SK-N-SH (cell line): ENCODE data around the gene ASIC3. TPM values are rescaled to one million over a fixed set of nuclear protein-coding genes. Genes with fewer than 3 reads are reported as not detected.
A peak's percentile ranks its signal among the peaks of the same experiment; 100 is the strongest.

Experiments used
- CTCF ChIA-PET: fragments of 300-600, 350-600 bp; formaldehyde crosslinking; extraction: SDS; loops from one replicate; lab custom pipeline; 2021; lab: Yijun Ruan, JAX
- POLR2A ChIA-PET: fragments of 350-600 bp; sonication (Branson Sonifier 250); formaldehyde crosslinking; extraction: SDS; loops from one replicate; lab custom pipeline; 2020; ENCODE audit warnings: antibody characterized with exemption, inconsistent platforms; lab: Yijun Ruan, JAX
- DNase-seq: peaks from one replicate; pipeline ENCODE4 v3.0.0; 2012
- H2AFZ ChIP-seq: fragments of 200-600 bp; sonication (generic); 2 replicates; pipeline ENCODE4 v1.8.1; 2016; ENCODE audit warnings: antibody characterized with exemption, mild to moderate bottlenecking, low read depth
- H3F3A ChIP-seq: fragments of 200-600 bp; sonication (generic); replicated peaks from 2 replicates; pipeline ENCODE3; 2016; ENCODE audit warnings: antibody characterized with exemption, mild to moderate bottlenecking; ENCODE audit not compliant: insufficient read depth
- H3K27ac ChIP-seq, 2 experiments: fragments of 200-500 bp in 1 of 2; fragments of 200-600 bp in 1 of 2; sonication (Bioruptor generic) in 1 of 2; sonication (generic), shearing (Covaris generic) in 1 of 2; 2 replicates each; pipeline versions ENCODE4 v1.5.1 to v1.6.1; 2014 to 2016; ENCODE audit warnings: low read depth in 2 of 2, inconsistent platforms in 1 of 2, low read length in 1 of 2, mild to moderate bottlenecking in 1 of 2, mixed read lengths in 1 of 2
- H3K27me3 ChIP-seq: fragments of 200-600 bp; sonication (generic), shearing (Covaris generic); 2 replicates; pipeline ENCODE4 v1.6.1; 2016; ENCODE audit warnings: mixed run types; ENCODE audit not compliant: insufficient read depth
- H3K36me3 ChIP-seq, 2 experiments: fragments of 200-500 bp in 1 of 2; fragments of 200-600 bp in 1 of 2; sonication (Bioruptor generic) in 1 of 2; sonication (generic) in 1 of 2; replicated peaks in 1 of 2; 2 replicates each; pipeline versions ENCODE3 to v1.5.1; 2014 to 2016; ENCODE audit warnings: low read length in 1 of 2, mild to moderate bottlenecking in 1 of 2; ENCODE audit not compliant: insufficient read depth in 2 of 2, control insufficient read depth in 1 of 2
- H3K4me1 ChIP-seq, 2 experiments: fragments of 200-500 bp in 1 of 2; fragments of 200-600 bp in 1 of 2; sonication (Bioruptor generic) in 1 of 2; sonication (generic), shearing (Covaris generic) in 1 of 2; 2 replicates each; pipeline versions ENCODE4 v1.5.1 to v1.6.1; 2014 to 2016; ENCODE audit warnings: low read depth in 1 of 2, low read length in 1 of 2, mixed run types in 1 of 2; ENCODE audit not compliant: insufficient read depth in 2 of 2, control insufficient read depth in 1 of 2
- H3K4me2 ChIP-seq: fragments of 200-600 bp; sonication (generic), shearing (Covaris generic); 2 replicates; pipeline ENCODE4 v1.6.1; 2017; ENCODE audit warnings: mixed run types
- H3K4me3 ChIP-seq, 2 experiments: fragments of 200-500 bp in 1 of 2; fragments of 200-600 bp in 1 of 2; sonication (Bioruptor generic) in 1 of 2; sonication (generic), shearing (Covaris generic) in 1 of 2; 2 replicates each; pipeline versions ENCODE4 v1.5.1 to v1.8.1; 2014 to 2016; ENCODE audit warnings: low read depth in 2 of 2, inconsistent platforms in 1 of 2, low read length in 1 of 2, mild to moderate bottlenecking in 1 of 2, mixed read lengths in 1 of 2, moderate library complexity in 1 of 2
- H3K79me2 ChIP-seq: fragments of 200-600 bp; sonication (generic); 2 replicates; pipeline ENCODE4 v1.8.1; 2017; ENCODE audit warnings: mild to moderate bottlenecking; ENCODE audit not compliant: insufficient read depth
- H3K9ac ChIP-seq: fragments of 200-600 bp; sonication (generic); 2 replicates; pipeline ENCODE4 v1.6.1; 2017; ENCODE audit warnings: mixed run types
- H3K9me2 ChIP-seq: fragments of 200-600 bp; sonication (generic); 2 replicates; pipeline ENCODE4 v1.6.1; 2017; ENCODE audit warnings: mixed run types
- H3K9me3 ChIP-seq: fragments of 200-600 bp; sonication (generic); 2 replicates; pipeline ENCODE4 v1.6.1; 2017; ENCODE audit warnings: mixed run types, mild to moderate bottlenecking, moderate library complexity
- H4K20me1 ChIP-seq: fragments of 200-600 bp; sonication (generic); 2 replicates; pipeline ENCODE4 v1.6.1; 2017; ENCODE audit warnings: mild to moderate bottlenecking, mixed run types; ENCODE audit not compliant: insufficient read depth
- CHD2 ChIP-seq: fragments of 150-350 bp; IDR thresholded peaks from 2 replicates; pipeline ENCODE4 v1.6.1; 2018; ENCODE audit warnings: low read length; ENCODE audit not compliant: partially characterized antibody
- ELF1 ChIP-seq: IDR thresholded peaks from 2 replicates; pipeline ENCODE4 v1.4.0; 2012
- EZH2phosphoT487 ChIP-seq: fragments of 200-600 bp; sonication (generic); IDR thresholded peaks from 2 replicates; pipeline ENCODE4 v1.6.1; 2017; ENCODE audit warnings: low read depth, mixed run types, mild to moderate bottlenecking, antibody characterized with exemption, moderate library complexity, borderline replicate concordance
- GABPA ChIP-seq: IDR thresholded peaks from 2 replicates; pipeline ENCODE4 v1.4.0; 2012; ENCODE audit warnings: low read depth, mild to moderate bottlenecking
- GATA2 ChIP-seq: sonication (generic); formaldehyde crosslinking; IDR thresholded peaks from 2 replicates; pipeline ENCODE4 v1.5.0; 2020; ENCODE audit warnings: mild to moderate bottlenecking, missing genetic modification reagents
- NFIC ChIP-seq: IDR thresholded peaks from 2 replicates; pipeline ENCODE4 v1.4.0; 2012; ENCODE audit warnings: borderline replicate concordance
- POLR2AphosphoS5 ChIP-seq: IDR thresholded peaks from 2 replicates; pipeline ENCODE4 v1.6.1; 2012; ENCODE audit warnings: low read depth, low read length
- RAD21 ChIP-seq: IDR thresholded peaks from 2 replicates; pipeline ENCODE4 v1.6.1; 2012; ENCODE audit warnings: mild to moderate bottlenecking, low read length
- RCOR1 ChIP-seq: fragments of 150-350 bp; IDR thresholded peaks from 2 replicates; pipeline ENCODE4 v1.6.1; 2017; ENCODE audit warnings: antibody characterized with exemption, low read length
- TAF1 ChIP-seq: IDR thresholded peaks from 2 replicates; pipeline ENCODE4 v1.6.1; 2012; ENCODE audit warnings: low read depth, mild to moderate bottlenecking, low read length, moderate library complexity, borderline replicate concordance
- TEAD4 ChIP-seq: IDR thresholded peaks from 2 replicates; pipeline ENCODE4 v1.4.0; 2012; ENCODE audit warnings: mild to moderate bottlenecking, borderline replicate concordance; ENCODE audit not compliant: insufficient read depth
- USF1 ChIP-seq: IDR thresholded peaks from 2 replicates; pipeline ENCODE4 v1.4.0; 2012; ENCODE audit warnings: low read depth, borderline replicate concordance
- WGBS: methylation state at CpG from one replicate; pipeline ENCODE4 v1.1.6; 2017; ENCODE audit warnings: low lambda C conversion rate; 5-methylcytosine and 5-hydroxymethylcytosine counted together
- polyA plus RNA-seq, 3 experiments: library from polyadenylated mRNA; depleted of rRNA; stranded (reverse); fragments of >200 nt; gene quantifications; 2 replicates each; pipeline ENCODE4 v1.2.3, GENCODE V29; 2012
- TF ChIP-seq, protein P1 (sequence below): IDR thresholded peaks from 2 replicates; pipeline ENCODE4 v1.4.0; 2012; ENCODE audit warnings: low read depth, borderline replicate concordance

ASIC3 gene
- polyA plus RNA-seq, 1 of the 3 experiments (the other 2 are of a cell fraction): 4.5 TPM

DNA sequence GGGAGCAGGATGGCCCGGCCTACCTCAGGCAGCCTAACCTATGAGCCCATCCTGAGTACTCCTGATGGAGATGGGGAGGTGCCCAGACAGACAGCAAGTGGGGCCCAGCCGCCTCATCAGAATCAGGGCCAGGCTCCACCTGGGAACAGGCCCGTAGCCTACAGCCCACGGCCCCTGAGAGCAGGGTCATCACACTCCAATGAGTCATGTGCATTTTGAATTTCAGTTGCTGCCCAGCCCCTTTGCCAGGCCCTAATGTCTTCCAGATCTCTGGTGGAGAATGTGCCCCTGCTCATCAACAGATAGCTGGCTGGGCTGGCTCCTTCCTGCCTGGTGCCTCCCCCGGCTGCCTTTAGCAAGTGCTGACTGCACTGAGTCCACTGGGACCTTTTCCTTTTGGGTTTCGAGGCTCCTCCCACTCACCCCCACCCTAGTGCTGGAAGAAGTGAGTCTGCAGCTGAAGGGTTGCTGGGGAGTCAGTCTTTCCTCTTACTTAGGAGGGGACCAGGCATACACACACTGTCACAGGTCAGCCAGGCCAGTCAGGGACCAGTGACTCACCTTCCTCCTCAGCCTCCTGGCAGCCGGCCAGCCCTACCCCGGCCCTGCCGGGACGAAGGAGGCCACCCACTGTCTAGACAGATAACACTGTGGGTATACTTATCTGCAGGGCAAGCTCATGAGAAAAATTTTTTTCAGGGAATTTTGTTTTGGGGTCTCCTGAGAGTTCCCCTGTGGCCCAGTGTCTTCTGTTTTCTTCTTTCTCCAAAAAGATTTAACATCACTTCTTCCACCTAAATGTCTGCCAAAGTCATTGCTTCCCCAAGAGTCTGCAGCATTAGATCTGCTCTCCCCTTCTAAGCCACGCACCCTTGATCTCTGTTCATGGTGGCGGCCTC, 9.1 kb upstream of the ASIC3 start (continued):
- TF ChIP-seq, protein P1, sequence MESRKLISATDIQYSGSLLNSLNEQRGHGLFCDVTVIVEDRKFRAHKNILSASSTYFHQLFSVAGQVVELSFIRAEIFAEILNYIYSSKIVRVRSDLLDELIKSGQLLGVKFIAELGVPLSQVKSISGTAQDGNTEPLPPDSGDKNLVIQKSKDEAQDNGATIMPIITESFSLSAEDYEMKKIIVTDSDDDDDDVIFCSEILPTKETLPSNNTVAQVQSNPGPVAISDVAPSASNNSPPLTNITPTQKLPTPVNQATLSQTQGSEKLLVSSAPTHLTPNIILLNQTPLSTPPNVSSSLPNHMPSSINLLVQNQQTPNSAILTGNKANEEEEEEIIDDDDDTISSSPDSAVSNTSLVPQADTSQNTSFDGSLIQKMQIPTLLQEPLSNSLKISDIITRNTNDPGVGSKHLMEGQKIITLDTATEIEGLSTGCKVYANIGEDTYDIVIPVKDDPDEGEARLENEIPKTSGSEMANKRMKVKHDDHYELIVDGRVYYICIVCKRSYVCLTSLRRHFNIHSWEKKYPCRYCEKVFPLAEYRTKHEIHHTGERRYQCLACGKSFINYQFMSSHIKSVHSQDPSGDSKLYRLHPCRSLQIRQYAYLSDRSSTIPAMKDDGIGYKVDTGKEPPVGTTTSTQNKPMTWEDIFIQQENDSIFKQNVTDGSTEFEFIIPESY: peak; percentile 66; the same call in 1 of the 2 replicates
- TF ChIP-seq CHD2: peak; percentile 12
- TF ChIP-seq GABPA: no peak
- peak; percentile 48 for TF ChIP-seq RCOR1
- no peak for TF ChIP-seq ELF1
- peak; percentile 23; the same call in 1 of the 2 replicates for TF ChIP-seq RAD21
- peak; percentile 71; the same call in 1 of the 2 replicates for TF ChIP-seq TEAD4
- no peak for TF ChIP-seq EZH2phosphoT487

DNA sequence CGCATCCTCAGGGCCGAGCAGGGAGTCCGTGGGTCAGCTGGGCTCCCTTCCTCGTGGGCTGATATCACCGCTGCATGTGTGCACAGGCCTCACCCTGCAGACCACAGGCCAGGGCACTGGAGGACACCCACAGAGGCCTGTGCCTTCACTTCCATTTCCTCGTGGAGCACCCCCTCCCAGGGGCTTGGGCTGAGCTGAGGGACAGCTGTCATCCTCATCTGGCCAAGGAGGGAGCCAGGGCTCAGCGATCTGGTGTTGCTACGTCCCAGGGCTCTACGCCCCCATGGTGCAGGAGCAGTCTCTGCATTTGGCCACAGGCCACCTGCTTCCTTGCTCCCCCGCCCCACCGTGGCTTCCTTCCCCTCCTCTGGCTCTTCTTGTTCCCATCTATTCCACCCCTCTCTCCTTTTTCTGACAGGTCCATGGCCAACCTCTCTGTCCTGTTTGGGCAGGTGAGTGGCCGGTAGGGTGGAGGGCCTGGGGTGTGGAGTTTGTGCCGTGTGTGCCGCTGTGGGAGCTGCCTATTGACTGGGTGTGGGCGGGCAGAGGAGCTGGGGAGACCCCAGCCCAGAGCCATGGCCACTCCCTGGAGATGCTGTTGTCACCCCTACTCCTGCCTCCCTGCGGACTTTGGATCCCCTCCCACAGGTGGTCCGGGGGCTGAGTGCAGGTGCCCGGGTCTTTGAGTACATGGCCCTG, 8.3 kb upstream of the ASIC3 start:
- Histone ChIP-seq H3K4me2 (peak overlapping the region; percentile 65; the same call in 1 of the 2 replicates), H3K79me2 (no peaks in the 10 kb centered on the region; the same call in 1 of the 2 replicates), H3K4me3 (no peak overlapping the region)
- CTCF ChIA-PET: interaction anchor here (0.6 to 9.5 kb wide), 16 partner anchors 8 to 75 kb away, joined by 3 to 59 read pairs (median 3); partner anchors contain the start of genes ABCB8, ASIC3 and CDK5
- no peak for TF ChIP-seq NFIC
- TF ChIP-seq TAF1: no peak
- no peak for TF ChIP-seq POLR2AphosphoS5
- TF ChIP-seq, protein P1: no peak
- TF ChIP-seq GATA2 (CRISPR knock-in tag): no peak
- TF ChIP-seq EZH2phosphoT487: no peak
- no peak for TF ChIP-seq USF1
- TF ChIP-seq, all 33 proteins: peak for 0
- POLR2A ChIA-PET: interaction anchor here (1.2 to 2.6 kb wide), 2 partner anchors 8 to 11 kb away, joined by 5 to 12 read pairs; partner anchors contain the start of genes ABCB8 and ASIC3
- Histone ChIP-seq H4K20me1 (no peaks in the 10 kb centered on the region), H3K9ac (peak overlapping the region; percentile 61; the same call in 1 of the 2 replicates), H3K36me3 (peaks cover 12 to 34% of the 10 kb centered on the region in 2 experiments), H3K9me3 (no peaks in the 10 kb centered on the region), H2AFZ (no peak overlapping the region), H3K27ac (peak overlapping the region; percentile 98), H3F3A (peaks cover 25% of the 10 kb centered on the region), H3K4me1 (peaks cover 27 to 30% of the 10 kb centered on the region in 2 experiments), H3K9me2 (no peaks in the 10 kb centered on the region), H3K27me3 (no peaks in the 10 kb centered on the region)
- 69% methylated on average over 16 of the region's 18 CpGs for WGBS
- peak; percentile 59 for DNase-seq
